GM18867 (cell line): ENCODE data around the gene GSTM1.
"Not testable (repeated sequence)": the region's sequence is repeated elsewhere in the genome, so short reads cannot be mapped to it uniquely, and the experiment has no call there.

Experiments used
- ATAC-seq: cut with Tn5 transposase; IDR thresholded peaks from one replicate; pipeline ENCODE4 v1.9.1; 2021; ENCODE audit warnings: mild to moderate bottlenecking, moderate library complexity; ENCODE audit not compliant: unreplicated experiment

GSTM1 gene

GRCh38 chr1:109695138-109695537 is 7.5 kb downstream of the GSTM1 start:
- ATAC-seq = not testable (repeated sequence)

GRCh38 chr1:109697066-109697465 is 9.4 kb downstream of the GSTM1 start:
- ATAC-seq = no peak

GRCh38 chr1:109697861-109698260 is 10.2 kb downstream of the GSTM1 start:
- ATAC-seq = not testable (repeated sequence)

- ATAC-seq = not testable (repeated sequence)
These were observed 15.3 kb downstream of the GSTM1 start for GRCh38 chr1:109702940-109703339.

GRCh38 chr1:109704173-109704572 is 16.6 kb downstream of the GSTM1 start:
- no peak for ATAC-seq

- no peak for ATAC-seq
These were observed 17.8 kb downstream of the GSTM1 start for GRCh38 chr1:109705411-109705810.

GRCh38 chr1:109708949-109709348 is 21.3 kb downstream of the GSTM1 start:
- not testable (repeated sequence) for ATAC-seq

- ATAC-seq = not testable (repeated sequence)
These were observed 22.2 kb downstream of the GSTM1 start for GRCh38 chr1:109709822-109710221.

- ATAC-seq = not testable (repeated sequence)
These were observed 24.1 kb downstream of the GSTM1 start, which contains the start of gene GSTM5 for GRCh38 chr1:109711593-109712320. GSTM5 (plus strand) TSS chr1:109712251; CDS start chr1:109712313, 62 bp downstream.

GRCh38 chr1:109712321-109712864 is 24.8 kb downstream of the GSTM1 start:
- no peak for ATAC-seq

- no peak for ATAC-seq
These were observed 26.0 kb downstream of the GSTM1 start for GRCh38 chr1:109713636-109714035.

GRCh38 chr1:109714661-109715372 is 27.2 kb downstream of the GSTM1 start:
- no peak for ATAC-seq

GRCh38 chr1:109716121-109716520 is 28.5 kb downstream of the GSTM1 start:
- no peak for ATAC-seq

GRCh38 chr1:109716570-109717090 is 29.0 kb downstream of the GSTM1 start:
- no peak for ATAC-seq

- ATAC-seq = no peak
These were observed 30.1 kb downstream of the GSTM1 start for GRCh38 chr1:109717729-109718128.

GRCh38 chr1:109718495-109718894 is 30.9 kb downstream of the GSTM1 start:
- ATAC-seq = no peak

- ATAC-seq = peak; percentile 82
These were observed 31.8 kb downstream of the GSTM1 start for GRCh38 chr1:109719337-109719837.

- ATAC-seq = no peak
These were observed 33.4 kb downstream of the GSTM1 start for GRCh38 chr1:109721042-109721441.

GRCh38 chr1:109721971-109722370 is 34.4 kb downstream of the GSTM1 start:
- no peak for ATAC-seq

- ATAC-seq = no peak
These were observed 35.5 kb downstream of the GSTM1 start for GRCh38 chr1:109722908-109723691.

- no peak for ATAC-seq
These were observed 37.3 kb downstream of the GSTM1 start for GRCh38 chr1:109724933-109725332.
